GM12892 (cell line): ENCODE measurements around the gene PDE4B.

ENCODE experiments used
- POLR2A ChIP-seq: IDR thresholded peaks from 2 replicates; pipeline ENCODE4 v1.6.1; 2011; ENCODE audit warnings: low read depth, low read length, control low read depth
- POLR2AphosphoS5 ChIP-seq: IDR thresholded peaks from 2 replicates; pipeline ENCODE4 v1.6.1; 2011; ENCODE audit warnings: low read depth, low read length, control low read depth
- TAF1 ChIP-seq: IDR thresholded peaks from 2 replicates; pipeline ENCODE4 v1.6.1; 2011; ENCODE audit warnings: low read depth, mild to moderate bottlenecking, control low read depth, low read length, borderline replicate concordance

- TF ChIP-seq TAF1 (0 out of 2 replicates have a peak, but pooled peaks have one; percentile 62), POLR2A (no peak), POLR2AphosphoS5 (0 out of 2 replicates have a peak, but pooled peaks have one; percentile 35)
Observed at GRCh38 chr1:66396212-66396890, 603.7 kb downstream of the PDE4B start.
